ENCODE measurements around the gene SEMA6D. TPM values are rescaled to one million over a fixed set of nuclear protein-coding genes. Genes with fewer than 3 reads are reported as not detected.

SEMA6D gene
- polyA plus RNA-seq, 1 of the 3 experiments (the other 2 are of a cell fraction) = 0.30 TPM

- TF ChIP-seq, protein P1, sequence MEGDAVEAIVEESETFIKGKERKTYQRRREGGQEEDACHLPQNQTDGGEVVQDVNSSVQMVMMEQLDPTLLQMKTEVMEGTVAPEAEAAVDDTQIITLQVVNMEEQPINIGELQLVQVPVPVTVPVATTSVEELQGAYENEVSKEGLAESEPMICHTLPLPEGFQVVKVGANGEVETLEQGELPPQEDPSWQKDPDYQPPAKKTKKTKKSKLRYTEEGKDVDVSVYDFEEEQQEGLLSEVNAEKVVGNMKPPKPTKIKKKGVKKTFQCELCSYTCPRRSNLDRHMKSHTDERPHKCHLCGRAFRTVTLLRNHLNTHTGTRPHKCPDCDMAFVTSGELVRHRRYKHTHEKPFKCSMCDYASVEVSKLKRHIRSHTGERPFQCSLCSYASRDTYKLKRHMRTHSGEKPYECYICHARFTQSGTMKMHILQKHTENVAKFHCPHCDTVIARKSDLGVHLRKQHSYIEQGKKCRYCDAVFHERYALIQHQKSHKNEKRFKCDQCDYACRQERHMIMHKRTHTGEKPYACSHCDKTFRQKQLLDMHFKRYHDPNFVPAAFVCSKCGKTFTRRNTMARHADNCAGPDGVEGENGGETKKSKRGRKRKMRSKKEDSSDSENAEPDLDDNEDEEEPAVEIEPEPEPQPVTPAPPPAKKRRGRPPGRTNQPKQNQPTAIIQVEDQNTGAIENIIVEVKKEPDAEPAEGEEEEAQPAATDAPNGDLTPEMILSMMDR (IDR thresholded peaks at IDR 0.05) = no peak
- TF ChIP-seq USF2 (IDR thresholded peaks at IDR 0.05; ENCODE audit: borderline replicate concordance, low read depth, low read length) (no peak), CHD2 (IDR thresholded peaks at IDR 0.05; ENCODE audit: low read length, partially characterized antibody) (peak; percentile 36), FOXM1 (IDR thresholded peaks at IDR 0.05; ENCODE audit: low read depth) (no peak), REST (IDR thresholded peaks at IDR 0.05; ENCODE audit: low read depth, low read length) (no peak), EP300 (IDR thresholded peaks at IDR 0.05; ENCODE audit: borderline replicate concordance in 1 of 2, low read depth in 1 of 2, low read length in 1 of 2) (peak in 1 of 2 experiments; percentile 76; a peak in 2 of 4 replicates), SIN3A (IDR thresholded peaks at IDR 0.05; ENCODE audit: borderline replicate concordance, low read depth, low read length) (no peak), NFIC (IDR thresholded peaks at IDR 0.05; ENCODE audit: borderline replicate concordance) (no peak), YY1 (IDR thresholded peaks at IDR 0.05; ENCODE audit: low read depth) (no peak), NRF1 (IDR thresholded peaks at IDR 0.05; ENCODE audit: low read depth, low read length) (no peak), GATA2 (CRISPR knock-in tag; IDR thresholded peaks at IDR 0.05) (peak; percentile 87), TAF1 (IDR thresholded peaks at IDR 0.05; ENCODE audit: borderline replicate concordance, low read depth, low read length) (no peak), RAD21 (IDR thresholded peaks at IDR 0.05; ENCODE audit: low read length) (no peak; the same call in 1 of the 2 replicates), MXI1 (IDR thresholded peaks at IDR 0.05; ENCODE audit: low read depth, low read length) (no peak), FOSL2 (IDR thresholded peaks at IDR 0.05; ENCODE audit: borderline replicate concordance, low read depth) (no peak), JUND (IDR thresholded peaks at IDR 0.05) (no peak), ELF1 (IDR thresholded peaks at IDR 0.05) (no peak), TCF12 (IDR thresholded peaks at IDR 0.05) (peak; percentile 42; the same call in 1 of the 2 replicates)
- TF ChIP-seq, protein P2, sequence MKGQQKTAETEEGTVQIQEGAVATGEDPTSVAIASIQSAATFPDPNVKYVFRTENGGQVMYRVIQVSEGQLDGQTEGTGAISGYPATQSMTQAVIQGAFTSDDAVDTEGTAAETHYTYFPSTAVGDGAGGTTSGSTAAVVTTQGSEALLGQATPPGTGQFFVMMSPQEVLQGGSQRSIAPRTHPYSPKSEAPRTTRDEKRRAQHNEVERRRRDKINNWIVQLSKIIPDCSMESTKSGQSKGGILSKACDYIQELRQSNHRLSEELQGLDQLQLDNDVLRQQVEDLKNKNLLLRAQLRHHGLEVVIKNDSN (IDR thresholded peaks at IDR 0.05; ENCODE audit: borderline replicate concordance, low read depth) = no peak
- TF ChIP-seq, protein P3, sequence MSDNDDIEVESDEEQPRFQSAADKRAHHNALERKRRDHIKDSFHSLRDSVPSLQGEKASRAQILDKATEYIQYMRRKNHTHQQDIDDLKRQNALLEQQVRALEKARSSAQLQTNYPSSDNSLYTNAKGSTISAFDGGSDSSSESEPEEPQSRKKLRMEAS (IDR thresholded peaks at IDR 0.05; ENCODE audit: low read depth) = no peak
- TF ChIP-seq, protein P4, sequence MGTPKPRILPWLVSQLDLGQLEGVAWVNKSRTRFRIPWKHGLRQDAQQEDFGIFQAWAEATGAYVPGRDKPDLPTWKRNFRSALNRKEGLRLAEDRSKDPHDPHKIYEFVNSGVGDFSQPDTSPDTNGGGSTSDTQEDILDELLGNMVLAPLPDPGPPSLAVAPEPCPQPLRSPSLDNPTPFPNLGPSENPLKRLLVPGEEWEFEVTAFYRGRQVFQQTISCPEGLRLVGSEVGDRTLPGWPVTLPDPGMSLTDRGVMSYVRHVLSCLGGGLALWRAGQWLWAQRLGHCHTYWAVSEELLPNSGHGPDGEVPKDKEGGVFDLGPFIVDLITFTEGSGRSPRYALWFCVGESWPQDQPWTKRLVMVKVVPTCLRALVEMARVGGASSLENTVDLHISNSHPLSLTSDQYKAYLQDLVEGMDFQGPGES (IDR thresholded peaks at IDR 0.05; ENCODE audit: low read depth, low read length) = no peak
- TF ChIP-seq, protein P5, sequence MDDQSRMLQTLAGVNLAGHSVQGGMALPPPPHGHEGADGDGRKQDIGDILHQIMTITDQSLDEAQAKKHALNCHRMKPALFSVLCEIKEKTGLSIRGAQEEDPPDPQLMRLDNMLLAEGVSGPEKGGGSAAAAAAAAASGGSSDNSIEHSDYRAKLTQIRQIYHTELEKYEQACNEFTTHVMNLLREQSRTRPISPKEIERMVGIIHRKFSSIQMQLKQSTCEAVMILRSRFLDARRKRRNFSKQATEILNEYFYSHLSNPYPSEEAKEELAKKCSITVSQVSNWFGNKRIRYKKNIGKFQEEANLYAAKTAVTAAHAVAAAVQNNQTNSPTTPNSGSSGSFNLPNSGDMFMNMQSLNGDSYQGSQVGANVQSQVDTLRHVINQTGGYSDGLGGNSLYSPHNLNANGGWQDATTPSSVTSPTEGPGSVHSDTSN (IDR thresholded peaks at IDR 0.05) = no peak
Measured at GRCh38 chr15:47817969-47818548, 100.8 kb downstream of the SEMA6D start (continued).

Measured in SK-N-SH (cell line).